T47D (cell line): ENCODE data around the gene CKAP4.

Experiments
- DNase-seq, 2 experiments: peaks; one replicate each; pipeline versions ENCODE4 v3.0.0 to v3.0.0-alpha.2; 2011 to 2012; ENCODE audit warnings: low read depth in 1 of 2, low spot score in 1 of 2
- JUND ChIP-seq: IDR thresholded peaks from 2 replicates; pipeline ENCODE4 v1.6.1; 2012; ENCODE audit warnings: low read depth
- in situ Hi-C: cut with HindIII; loops from 2 replicates; pipeline ENCODE4 v1.10.0; 2016; ENCODE audit warnings: low sequenced_read_pairs, low pct_unique_long_range_greater_than_20kb

Gene CKAP4

DNA sequence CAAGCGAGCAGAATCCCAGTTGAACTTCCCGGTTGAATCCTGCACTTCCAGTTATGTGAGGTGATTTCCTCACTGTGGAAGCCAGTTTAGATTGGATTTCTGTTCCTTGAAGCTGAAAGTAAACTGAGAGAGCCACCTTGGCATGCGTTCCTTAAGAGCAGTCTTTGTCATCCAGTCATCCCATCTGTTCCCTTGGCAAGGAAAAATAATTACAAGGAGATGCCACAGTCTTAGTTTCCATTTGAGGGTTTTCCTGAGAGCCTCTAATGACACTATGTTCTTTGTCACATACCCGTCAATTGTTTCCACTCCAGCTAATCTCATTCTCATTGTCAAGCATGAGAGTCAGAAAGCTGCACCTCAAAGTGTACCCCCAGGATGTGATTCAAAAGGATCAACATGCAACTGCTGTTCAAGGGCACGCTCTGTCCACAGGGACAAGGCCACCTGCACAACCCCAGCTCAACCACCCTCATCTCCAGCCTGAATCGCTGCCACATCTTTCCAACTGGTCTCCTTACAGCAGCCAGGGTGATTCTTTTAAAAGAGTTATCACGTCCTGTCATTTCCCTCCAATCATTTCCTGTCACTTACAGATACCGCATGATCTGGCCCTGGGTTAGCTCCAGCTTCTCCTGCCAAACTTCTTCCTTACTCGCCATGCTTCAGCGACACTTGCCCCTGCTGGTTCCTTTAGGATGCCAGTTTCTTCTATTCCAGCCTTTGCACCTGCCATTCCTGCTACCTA lies 36.7 kb upstream of the CKAP4 start:
- TF ChIP-seq JUND, result no peak
- DNase-seq, result peak in 1 of 2 experiments; percentile 72
- in situ Hi-C loops, result no loop called here

DNA sequence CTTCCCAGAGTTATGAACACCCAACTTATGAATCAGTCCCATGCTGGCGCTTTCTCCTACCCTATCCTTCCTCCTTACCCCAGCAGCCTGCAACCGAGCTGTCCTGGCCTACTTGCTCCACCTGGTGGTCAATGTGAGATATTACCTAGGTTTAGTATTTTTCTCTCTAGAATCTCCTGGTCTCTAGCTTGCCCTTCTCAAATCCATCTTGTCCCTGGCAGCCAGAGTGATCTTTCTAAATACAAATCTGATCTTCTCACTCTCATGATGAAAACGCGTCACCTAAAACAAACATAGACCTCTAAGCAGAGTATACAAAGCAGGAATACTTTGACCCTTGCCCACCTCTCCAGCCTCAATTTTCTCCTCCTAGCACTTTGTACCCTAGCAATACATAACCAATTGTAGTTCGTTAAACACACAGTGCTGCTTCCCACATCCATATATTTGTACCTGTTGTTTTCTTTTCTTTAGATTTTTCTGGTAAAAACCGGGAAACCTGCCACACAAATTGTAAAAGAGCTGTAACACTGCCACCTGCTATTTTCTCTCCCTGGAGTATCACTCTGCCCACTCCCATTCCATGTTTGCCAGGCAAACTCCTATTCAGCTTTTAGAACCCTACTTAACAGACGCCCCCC lies 34.8 kb upstream of the CKAP4 start:
- no peak for TF ChIP-seq JUND
- DNase-seq, result peak; percentile 50 to 85
- in situ Hi-C loops, result no loop called here

DNA sequence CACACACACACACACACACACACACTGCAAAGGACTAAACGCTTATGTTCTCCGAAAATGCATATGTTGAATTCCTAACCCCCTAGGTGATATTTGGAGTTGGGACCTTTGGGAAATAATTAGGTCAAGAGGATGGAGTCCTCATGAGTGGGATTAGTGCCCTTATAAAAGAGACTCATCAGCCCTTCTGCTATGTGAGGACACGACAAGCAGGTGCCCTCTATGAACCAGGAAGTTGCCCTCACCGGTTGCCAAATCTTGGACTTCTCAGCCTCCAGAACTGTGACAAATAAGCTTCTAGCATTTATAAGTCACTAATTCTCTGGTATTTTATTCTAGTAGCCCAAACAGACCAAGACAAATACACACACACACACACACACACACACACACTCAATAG lies 34.0 kb upstream of the CKAP4 start:
- DNase-seq, result no peak
- in situ Hi-C loops, result no loop called here
- TF ChIP-seq JUND, result no peak

DNA sequence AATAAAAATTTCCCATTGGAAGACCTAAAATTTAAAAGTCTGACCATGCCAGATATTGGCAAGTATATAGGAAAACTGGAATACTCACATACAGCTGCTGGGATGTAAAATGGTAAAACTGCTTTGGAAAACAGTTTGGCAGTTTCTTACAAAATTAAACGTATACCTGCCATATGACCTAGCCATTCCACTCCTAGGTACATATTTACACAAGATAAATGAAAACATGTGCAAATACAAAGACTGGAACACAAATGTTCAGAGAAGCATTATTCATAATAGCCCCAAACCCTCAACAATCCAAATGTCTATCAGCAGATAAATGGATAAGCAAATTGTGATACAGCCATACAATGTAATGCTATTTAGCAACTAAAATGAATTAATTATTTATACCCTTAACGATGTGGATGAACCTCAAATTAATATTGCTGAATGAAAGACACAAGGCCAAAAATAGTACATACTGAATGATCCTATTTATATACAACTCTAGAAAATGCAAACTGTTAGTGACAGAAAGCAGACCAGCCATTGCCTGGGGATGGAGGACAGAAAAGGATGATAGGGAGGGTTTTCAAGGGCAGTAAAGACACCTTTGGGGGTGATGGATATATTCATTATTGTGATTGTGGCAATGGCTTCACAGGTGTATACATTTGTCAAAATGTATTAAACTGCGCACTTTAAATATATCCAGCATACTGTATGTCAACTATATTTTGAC lies 33.4 kb upstream of the CKAP4 start:
- no peak for DNase-seq
- in situ Hi-C loops, result no loop called here

DNA sequence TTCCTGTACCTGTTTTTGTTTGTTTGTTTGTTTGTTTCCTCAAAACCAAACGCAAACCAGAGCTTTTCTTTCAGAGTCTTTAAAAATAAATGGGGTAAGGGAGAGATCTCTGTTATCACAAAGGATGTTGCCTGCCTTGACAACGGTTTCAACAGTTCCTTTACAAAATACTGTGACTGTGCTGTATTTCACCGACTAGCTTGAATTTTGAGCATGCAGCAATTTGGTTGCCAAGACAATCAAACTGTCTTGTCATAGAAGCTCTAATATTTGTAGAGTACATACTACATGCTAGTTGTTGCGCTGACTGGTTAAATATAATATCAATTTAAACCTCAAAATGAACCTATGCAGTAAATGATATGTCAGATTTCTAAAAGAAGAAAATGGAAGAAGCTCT lies 32.3 kb upstream of the CKAP4 start:
- no peak for TF ChIP-seq JUND
- in situ Hi-C loops, result no loop called here

More for the DNA sequence above, 33.4 kb upstream of the CKAP4 start:
- no peak for TF ChIP-seq JUND

DNA sequence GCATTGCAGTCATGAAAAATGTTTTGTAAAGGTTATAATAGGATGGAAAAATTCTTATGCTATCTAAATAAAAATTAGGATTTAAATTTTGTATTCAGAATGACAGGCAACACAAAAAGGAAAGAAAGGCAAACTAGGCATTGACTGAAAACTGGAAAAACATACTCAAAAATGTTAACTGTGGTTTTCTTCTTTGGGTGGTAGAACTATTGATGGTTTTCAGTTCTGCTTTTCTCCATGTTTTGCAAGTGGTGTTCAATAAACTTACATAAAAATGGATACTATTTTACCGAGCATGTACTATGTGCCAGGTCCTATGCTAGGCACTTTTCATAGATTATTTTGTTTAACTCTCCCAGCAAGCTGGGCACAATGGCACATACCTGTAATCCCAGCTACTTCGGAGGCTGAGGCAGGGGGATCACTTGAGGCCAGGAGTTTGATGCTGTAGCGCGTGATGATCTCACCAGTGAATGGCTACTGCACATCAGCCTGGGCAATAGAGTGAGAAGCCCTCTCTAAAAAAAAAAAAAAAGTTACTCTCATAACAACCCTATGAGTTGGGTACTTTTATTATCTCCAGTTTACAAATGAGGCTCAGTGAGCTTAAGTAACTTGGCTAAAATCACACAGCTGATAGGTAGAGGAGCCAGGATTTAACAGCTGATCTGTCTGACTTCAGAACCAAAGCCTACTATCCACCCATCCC lies 28.4 kb upstream of the CKAP4 start:
- DNase-seq, result no peak
- no peak for TF ChIP-seq JUND

More for the DNA sequence above, 32.3 kb upstream of the CKAP4 start:
- no peak for DNase-seq

DNA sequence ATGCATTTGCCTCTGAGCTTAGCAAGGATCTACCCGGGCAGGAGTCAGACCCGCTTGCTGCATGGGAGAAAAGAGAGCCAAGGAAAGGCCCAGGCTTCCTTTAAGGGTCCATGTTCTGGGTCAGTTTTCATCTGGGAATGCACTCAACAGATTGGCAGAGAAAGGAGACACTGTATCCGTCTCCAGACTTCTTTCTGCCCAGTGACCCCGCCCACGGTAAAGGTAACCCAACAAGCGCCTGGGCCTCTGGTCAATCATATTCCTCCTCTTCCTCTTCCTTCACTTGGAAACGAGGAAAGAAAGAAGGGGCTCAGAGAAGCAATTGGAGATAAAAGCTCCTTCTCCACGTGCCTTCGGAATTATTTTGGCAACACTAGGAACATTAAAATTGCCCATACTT lies 27.6 kb upstream of the CKAP4 start:
- DNase-seq, result no peak
- no peak for TF ChIP-seq JUND
- in situ Hi-C loops, result no loop called here

More for the DNA sequence above, 28.4 kb upstream of the CKAP4 start:
- in situ Hi-C loops, result no loop called here

DNA sequence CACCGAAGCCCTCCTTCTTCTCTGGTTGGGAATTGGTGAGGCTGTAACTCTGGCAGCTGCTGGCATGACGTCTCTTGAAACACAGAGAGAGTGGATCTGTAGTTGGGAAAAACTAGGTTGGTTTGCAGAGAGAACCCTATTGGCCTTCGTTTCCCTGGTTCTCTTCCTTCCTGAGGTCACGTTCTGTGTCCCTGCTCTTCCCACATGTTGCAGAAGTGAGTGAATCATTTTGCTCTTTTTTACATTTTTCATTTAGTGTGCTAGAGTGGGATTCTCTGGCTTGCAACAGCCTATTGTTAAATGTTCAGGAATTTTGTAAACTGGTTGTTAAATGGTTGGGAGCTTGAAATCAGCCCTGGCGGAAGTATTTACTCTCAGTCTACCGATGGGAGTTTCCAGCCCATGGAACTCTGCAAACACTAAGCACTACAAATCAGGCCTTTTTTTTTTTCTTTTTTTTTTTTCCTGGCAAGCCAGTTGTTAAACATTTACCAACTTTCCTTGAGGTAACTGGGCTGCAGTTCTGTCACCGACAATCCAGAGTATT lies 26.8 kb upstream of the CKAP4 start:
- DNase-seq, result no peak
- in situ Hi-C loops, result no loop called here
- TF ChIP-seq JUND, result no peak

DNA sequence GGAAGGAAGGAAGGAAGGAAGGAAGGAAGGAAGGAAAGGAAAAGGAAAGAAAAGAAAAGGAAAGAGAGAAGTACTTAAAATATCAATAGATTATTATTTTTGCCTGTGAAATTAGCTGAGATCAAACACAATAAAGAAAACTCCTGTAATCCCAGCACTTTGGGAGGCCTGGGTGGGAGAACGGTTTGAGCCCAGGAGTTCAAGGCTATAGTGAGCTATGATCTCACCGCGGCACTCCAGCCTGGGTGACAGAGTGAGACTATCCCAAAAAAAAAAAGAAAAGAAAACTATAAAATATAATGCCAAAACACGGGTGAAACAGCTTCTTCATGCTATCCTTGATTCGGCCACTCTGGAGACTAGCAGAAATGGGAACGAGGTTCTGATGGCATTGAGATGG lies 26.2 kb upstream of the CKAP4 start:
- DNase-seq, result no peak
- TF ChIP-seq JUND, result no peak
- in situ Hi-C loops, result no loop called here

DNA sequence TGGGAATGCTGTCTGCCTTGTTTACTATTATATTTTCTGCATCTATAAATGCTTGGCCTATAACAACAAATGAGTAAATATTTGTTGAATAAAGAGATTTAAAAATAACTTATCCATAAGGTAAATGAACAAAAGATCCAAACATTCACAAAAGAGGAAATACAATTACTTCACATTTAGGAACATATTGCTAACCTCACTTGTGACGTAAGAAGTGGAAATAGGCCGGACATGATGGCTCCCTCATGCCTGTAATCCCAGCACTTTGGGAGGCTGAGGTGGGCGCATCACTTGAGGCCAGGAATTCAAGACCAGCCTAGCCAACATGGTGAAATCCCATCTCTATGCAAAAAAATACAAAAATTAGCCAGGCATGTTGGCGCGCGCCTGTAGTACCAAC lies 25.7 kb upstream of the CKAP4 start:
- in situ Hi-C loops, result no loop called here
- TF ChIP-seq JUND, result no peak

DNA sequence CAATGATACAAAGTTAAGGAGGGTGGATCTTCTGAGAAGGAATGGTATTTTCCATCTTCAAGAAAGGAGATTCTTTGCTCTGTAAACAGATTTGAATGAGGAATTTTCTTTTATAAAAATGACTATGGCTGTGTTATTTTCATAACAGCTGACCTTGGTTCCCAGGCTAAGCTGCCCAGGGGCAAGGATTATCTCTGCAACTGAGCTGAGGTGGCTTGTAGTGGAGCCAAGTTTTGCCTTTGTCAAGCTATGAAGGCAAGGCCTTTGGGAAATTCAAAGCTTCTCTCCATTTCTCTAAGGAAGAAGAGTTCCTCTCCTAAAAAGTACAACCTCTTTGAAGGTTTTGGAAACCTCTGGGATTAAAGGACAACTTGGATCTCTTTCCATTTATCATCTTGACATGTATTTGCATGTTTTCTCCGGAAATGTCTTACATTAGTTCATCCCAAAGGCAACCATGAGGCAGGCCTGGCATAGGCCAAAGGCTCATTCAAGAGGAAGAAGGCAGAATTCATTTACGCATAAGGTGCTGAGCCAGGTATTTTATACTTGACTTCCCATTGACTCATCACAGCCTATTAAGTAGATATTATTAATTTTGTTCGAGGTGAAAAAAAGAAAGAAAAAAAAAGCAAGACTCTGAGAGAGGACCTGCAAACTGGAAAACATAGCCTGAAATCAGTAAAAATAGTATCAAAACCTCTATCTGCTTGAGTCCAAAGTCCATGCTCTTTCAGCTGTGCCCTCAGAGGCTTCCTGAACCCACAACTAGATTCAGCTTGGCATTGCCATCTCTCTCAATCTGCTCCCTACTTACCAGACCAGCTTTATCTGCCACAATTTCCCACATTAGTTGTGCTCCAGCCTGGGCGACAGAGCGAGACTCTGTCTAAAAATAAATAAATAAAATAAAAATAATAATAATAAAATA lies 24.0 kb upstream of the CKAP4 start:
- in situ Hi-C loops, result no loop called here
- DNase-seq, result no peak
- TF ChIP-seq JUND, result no peak

More for the DNA sequence above, 25.7 kb upstream of the CKAP4 start:
- no peak for DNase-seq
